Spleen (tissue), 11 donors: ENCODE measurements around the gene SLC17A1. TPM values are rescaled to one million over a fixed set of nuclear protein-coding genes. Genes with fewer than 3 reads are reported as not detected.

Experiments
- DNase-seq: peaks from one replicate; pipeline ENCODE4 v3.0.0-alpha.2; 2020
- H3K27ac ChIP-seq, 8 donors: fragments of 200-600 bp; sonication (generic) in 7 of 8; 1 replicate in 4 of 8; 2 replicates in 4 of 8; pipeline versions ENCODE4 v1.5.0 to v1.8.0; 2016 to 2021; ENCODE audit warnings: inconsistent platforms in 4 of 8, mild to moderate bottlenecking in 4 of 8, moderate library complexity in 1 of 8
- H3K27me3 ChIP-seq, 7 donors: fragments of 200-600 bp; sonication (generic) in 6 of 7; replicated peaks in 1 of 7; 1 replicate in 4 of 7; 2 replicates in 3 of 7; pipeline versions ENCODE4 v1.5.0 to v1.8.0; 2016 to 2021; ENCODE audit warnings: inconsistent platforms in 3 of 7, mild to moderate bottlenecking in 1 of 7
- H3K36me3 ChIP-seq, 6 donors: fragments of 200-600 bp; sonication (generic) in 5 of 6; 1 replicate in 4 of 6; 2 replicates in 2 of 6; pipeline versions ENCODE4 v1.5.0 to v1.8.0; 2016 to 2021; ENCODE audit warnings: inconsistent platforms in 2 of 6
- H3K4me1 ChIP-seq, 6 donors: fragments of 200-600 bp; sonication (generic) in 5 of 6; 1 replicate in 3 of 6; 2 replicates in 3 of 6; pipeline versions ENCODE4 v1.5.0 to v1.8.0; 2016 to 2021; ENCODE audit warnings: inconsistent platforms in 3 of 6
- H3K4me3 ChIP-seq, 8 donors: fragments of 200-600 bp; sonication (generic) in 7 of 8; 1 replicate in 4 of 8; 2 replicates in 4 of 8; pipeline versions ENCODE4 v1.5.0 to v1.8.0; 2016 to 2021; ENCODE audit warnings: inconsistent platforms in 4 of 8, mild to moderate bottlenecking in 4 of 8, moderate library complexity in 2 of 8
- H3K9me3 ChIP-seq, 8 donors: fragments of 200-600 bp; sonication (generic) in 7 of 8; 1 replicate in 4 of 8; 2 replicates in 4 of 8; pipeline versions ENCODE4 v1.5.0 to v1.8.0; 2016 to 2021; ENCODE audit warnings: inconsistent platforms in 4 of 8
- POLR2A ChIP-seq, 3 donors: fragments of 450-650 bp; IDR thresholded peaks; one replicate each; pipeline ENCODE4 v1.5.1; 2017; ENCODE audit warnings: antibody characterized with exemption in 3 of 3, mild to moderate bottlenecking in 1 of 3
- POLR2AphosphoS5 ChIP-seq, 3 donors: sonication (generic); formaldehyde crosslinking; IDR thresholded peaks; one replicate each; pipeline ENCODE4 v1.5.1; 2017; ENCODE audit warnings: antibody characterized with exemption in 3 of 3
- WGBS, 5 donors: extraction: QIAGEN DNeasy Blood & Tissue Kit in 3 of 5; methylation state at CpG; one replicate each; pipeline versions ENCODE4 v1.1.5 to v1.1.7; 2013 to 2018; 5-methylcytosine and 5-hydroxymethylcytosine counted together
- intact Hi-C: fragments of 100-400 bp; cut with DNase I; formaldehyde crosslinking; loops from one replicate; pipeline ENCODE4 v1.15.0; 2023; ENCODE audit warnings: low total_unique reads
- polyA plus RNA-seq, 3 donors: library from polyadenylated mRNA; stranded (reverse); fragments of 200-250 nt; gene quantifications; one replicate each; pipeline ENCODE4 v1.2.1, GENCODE V29; 2013
- total RNA-seq, 7 donors: library from RNA; depleted of rRNA in 3 of 7; stranded (reverse); fragments of >200 nt in 3 of 7; fragmentation: NEBNext Ultra II Directional in 4 of 7; extraction: Animal tissue kit (Norgen Biotek cat#: 25700) in 4 of 7; gene quantifications; one replicate each; pipeline versions ENCODE4 v1.1.0 to v1.2.1, GENCODE V29; 2016 to 2021
- TF ChIP-seq, protein P1 (sequence below), 11 experiments: fragments of 200-600 bp in 7 of 11; fragments of 450-650 bp in 4 of 11; sonication (generic) in 4 of 11; IDR thresholded peaks in 8 of 11; conservative IDR thresholded peaks in 3 of 11; 1 replicate in 7 of 11; 2 replicates in 4 of 11; pipeline versions ENCODE4 v1.4.0 to v1.8.0; 2016 to 2021; ENCODE audit warnings: antibody characterized with exemption in 11 of 11, inconsistent platforms in 4 of 11, mild to moderate bottlenecking in 1 of 11
- donor health status: healthy with polysubstance abuse.
- donor health status: DM: no; HTN: no; CAD: no; lungs with moderate emphysema.
- donor health status: DM: no; HTN: no; CAD: no.
- donor health status: Bipolar disorder and iron deficiency.
- donor health status: healthy.
- donor health status: DM: no; HTN: no; CAD: no.
- donor health status: DM: yes; HTN: yes; CAD: no.

Gene SLC17A1
- total and polyA plus RNA-seq, 10 donors: not detected

DNA sequence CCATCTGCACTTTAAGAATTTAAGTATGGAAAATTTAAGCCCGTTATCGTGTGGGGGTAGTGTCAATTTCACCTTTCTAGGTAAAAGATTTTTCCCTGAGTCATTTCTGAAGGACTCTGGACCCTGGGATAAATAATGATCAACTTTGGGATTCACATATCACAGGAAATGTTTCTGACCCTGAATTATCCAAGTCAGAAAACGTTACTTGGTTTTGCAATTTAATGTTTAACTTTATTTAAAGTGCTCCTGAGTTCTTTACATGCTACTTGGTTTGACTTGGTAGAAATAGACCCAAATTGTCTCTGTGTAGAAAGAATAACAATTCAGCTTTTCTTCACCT is 43.7 kb upstream of the SLC17A1 start:
- Histone ChIP-seq H3K27me3 (no peaks in the 10 kb centered on the region), H3K9me3 (no peaks in the 10 kb centered on the region), H3K4me3 (no peak overlapping the region), H3K27ac (no peak overlapping the region), H3K36me3 (no peaks in the 10 kb centered on the region), H3K4me1 (no peaks in the 10 kb centered on the region)
- WGBS, 5 donors: 70 to 85% (median 77%) methylated on average over 3 of the region's 3 CpGs
- TF ChIP-seq POLR2AphosphoS5 (IDR thresholded peaks at IDR 0.05): no peak
- TF ChIP-seq, protein P1, sequence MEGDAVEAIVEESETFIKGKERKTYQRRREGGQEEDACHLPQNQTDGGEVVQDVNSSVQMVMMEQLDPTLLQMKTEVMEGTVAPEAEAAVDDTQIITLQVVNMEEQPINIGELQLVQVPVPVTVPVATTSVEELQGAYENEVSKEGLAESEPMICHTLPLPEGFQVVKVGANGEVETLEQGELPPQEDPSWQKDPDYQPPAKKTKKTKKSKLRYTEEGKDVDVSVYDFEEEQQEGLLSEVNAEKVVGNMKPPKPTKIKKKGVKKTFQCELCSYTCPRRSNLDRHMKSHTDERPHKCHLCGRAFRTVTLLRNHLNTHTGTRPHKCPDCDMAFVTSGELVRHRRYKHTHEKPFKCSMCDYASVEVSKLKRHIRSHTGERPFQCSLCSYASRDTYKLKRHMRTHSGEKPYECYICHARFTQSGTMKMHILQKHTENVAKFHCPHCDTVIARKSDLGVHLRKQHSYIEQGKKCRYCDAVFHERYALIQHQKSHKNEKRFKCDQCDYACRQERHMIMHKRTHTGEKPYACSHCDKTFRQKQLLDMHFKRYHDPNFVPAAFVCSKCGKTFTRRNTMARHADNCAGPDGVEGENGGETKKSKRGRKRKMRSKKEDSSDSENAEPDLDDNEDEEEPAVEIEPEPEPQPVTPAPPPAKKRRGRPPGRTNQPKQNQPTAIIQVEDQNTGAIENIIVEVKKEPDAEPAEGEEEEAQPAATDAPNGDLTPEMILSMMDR (IDR thresholded peaks at IDR 0.05 in 8 of 11, conservative IDR thresholded peaks at IDR 0.05 in 3 of 11): no peak
- no peak for TF ChIP-seq POLR2A (IDR thresholded peaks at IDR 0.05)
- DNase-seq: no peak
- intact Hi-C loops: no loop called here

- no peaks in the 10 kb centered on the region for H3K9me3 ChIP-seq
- intact Hi-C loops: no loop called here
- H3K4me3 ChIP-seq: no peak overlapping the region
- TF ChIP-seq, protein P1 (IDR thresholded peaks at IDR 0.05 in 8 of 11, conservative IDR thresholded peaks at IDR 0.05 in 3 of 11): no peak
- TF ChIP-seq POLR2AphosphoS5 (IDR thresholded peaks at IDR 0.05): no peak
- TF ChIP-seq POLR2A (IDR thresholded peaks at IDR 0.05): no peak
- H3K4me1 ChIP-seq: no peaks in the 10 kb centered on the region
- no peak for DNase-seq
- no peaks in the 10 kb centered on the region for H3K36me3 ChIP-seq
- WGBS, 5 donors: 71 to 81% (median 78%) methylated on average over 3 of the region's 3 CpGs
- H3K27ac ChIP-seq: no peak overlapping the region
- no peaks in the 10 kb centered on the region for H3K27me3 ChIP-seq
Measured at GRCh38 chr6:25874822-25875562, 43.1 kb upstream of the SLC17A1 start.

- H3K27me3 ChIP-seq: no peaks in the 10 kb centered on the region
- WGBS, 5 donors: 93 to 96% (median 94%) methylated on average over 3 of the region's 3 CpGs
- no peak within 1 kb of the TSS for H3K27ac ChIP-seq
- DNase-seq: no peak
- no peak within 1 kb of the TSS for H3K4me3 ChIP-seq
- intact Hi-C loops: no loop called here
- H3K9me3 ChIP-seq: no peaks in the 10 kb centered on the region
- TF ChIP-seq POLR2AphosphoS5 (IDR thresholded peaks at IDR 0.05) (no peak), POLR2A (IDR thresholded peaks at IDR 0.05) (no peak)
- TF ChIP-seq, protein P1 (IDR thresholded peaks at IDR 0.05 in 8 of 11, conservative IDR thresholded peaks at IDR 0.05 in 3 of 11): no peak
- no peaks in the 10 kb centered on the region for H3K4me1 ChIP-seq
- H3K36me3 ChIP-seq: no peaks in the 10 kb centered on the region
Measured at GRCh38 chr6:25874118-25874517, 42.3 kb upstream of the SLC17A1 start, which contains the start of gene SLC17A3. Gene SLC17A3, minus strand, starts transcription at chr6:25874243. Its CDS starts 5,856 bp downstream, at chr6:25868387.

DNA sequence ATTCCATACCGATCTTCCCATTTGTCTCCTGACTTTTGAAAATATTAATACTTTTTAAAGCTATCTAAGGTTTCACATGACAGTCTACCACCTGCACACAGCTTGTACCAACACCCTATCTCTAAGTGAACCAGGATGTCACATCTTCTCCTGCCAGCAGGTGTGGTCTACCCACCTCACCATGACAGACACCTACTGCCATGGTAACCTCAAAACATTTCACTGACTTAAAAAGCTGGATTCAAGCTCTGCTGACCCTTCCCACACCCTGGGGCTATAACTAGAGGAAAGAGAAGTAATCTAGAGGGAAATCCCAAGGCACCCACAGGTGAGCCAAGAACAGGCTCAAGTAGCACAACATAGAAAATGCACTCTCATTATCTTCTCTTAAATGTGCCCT is 41.0 kb upstream of the SLC17A1 start:
- Histone ChIP-seq H3K4me3 (no peak overlapping the region), H3K27ac (no peak overlapping the region), H3K27me3 (no peaks in the 10 kb centered on the region), H3K36me3 (no peaks in the 10 kb centered on the region), H3K9me3 (no peaks in the 10 kb centered on the region), H3K4me1 (no peaks in the 10 kb centered on the region)
- TF ChIP-seq POLR2A (IDR thresholded peaks at IDR 0.05) (no peak), POLR2AphosphoS5 (IDR thresholded peaks at IDR 0.05) (no peak)
- TF ChIP-seq, protein P1 (IDR thresholded peaks at IDR 0.05 in 8 of 11, conservative IDR thresholded peaks at IDR 0.05 in 3 of 11): no peak
- 94 to 100% (median 97%) methylated on average over 1 of the region's 1 CpG for WGBS, 5 donors
- intact Hi-C loops: no loop called here
- no peak for DNase-seq
